Cardiac fibroblast (primary cell): Measurements from ENCODE around the gene ITGB2.

Experiments used
- DNase-seq, 2 donors: peaks; one replicate each; pipeline versions ENCODE4 v3.0.0 to v3.0.0-alpha.2; 2010; ENCODE audit warnings: low read depth in 2 of 2
- H3K4me3 ChIP-seq, 2 donors: replicated peaks in 1 of 2; 1 replicate in 1 of 2; 2 replicates in 1 of 2; pipeline ENCODE4 v1.5.1; 2011; ENCODE audit warnings: low read depth in 2 of 2, low read length in 2 of 2, mild to moderate bottlenecking in 2 of 2, moderate library complexity in 1 of 2
- CTCF ChIP-seq: IDR thresholded peaks from one replicate; pipeline ENCODE4 v1.5.1; 2011; ENCODE audit warnings: low read depth, mild to moderate bottlenecking, low read length, inconsistent platforms

ITGB2 gene

DNA sequence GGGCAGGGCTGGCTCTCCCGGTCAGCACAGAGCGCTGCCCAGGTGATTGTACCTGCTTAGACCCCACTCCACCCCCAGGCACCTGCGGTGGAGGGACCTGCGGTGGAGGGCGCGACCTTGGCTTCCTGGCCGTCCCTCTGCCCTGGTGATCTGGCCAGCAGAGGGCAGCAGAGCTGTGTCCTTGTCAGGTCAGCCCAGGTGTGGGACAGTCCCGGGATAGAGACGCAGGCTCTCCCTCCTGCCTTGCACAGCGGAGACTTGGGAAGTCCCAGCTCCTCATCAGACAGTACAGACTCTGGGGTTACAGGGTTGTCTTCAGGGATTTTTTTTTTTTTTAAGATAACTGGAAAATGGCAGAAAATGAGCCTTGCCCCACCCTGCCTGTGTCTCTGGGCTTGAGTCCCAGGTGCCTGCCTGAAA lies 29.1 kb upstream of the ITGB2 start:
- DNase-seq, result peak; percentile 79 to 82
- peak; percentile 96 for TF ChIP-seq CTCF

DNA sequence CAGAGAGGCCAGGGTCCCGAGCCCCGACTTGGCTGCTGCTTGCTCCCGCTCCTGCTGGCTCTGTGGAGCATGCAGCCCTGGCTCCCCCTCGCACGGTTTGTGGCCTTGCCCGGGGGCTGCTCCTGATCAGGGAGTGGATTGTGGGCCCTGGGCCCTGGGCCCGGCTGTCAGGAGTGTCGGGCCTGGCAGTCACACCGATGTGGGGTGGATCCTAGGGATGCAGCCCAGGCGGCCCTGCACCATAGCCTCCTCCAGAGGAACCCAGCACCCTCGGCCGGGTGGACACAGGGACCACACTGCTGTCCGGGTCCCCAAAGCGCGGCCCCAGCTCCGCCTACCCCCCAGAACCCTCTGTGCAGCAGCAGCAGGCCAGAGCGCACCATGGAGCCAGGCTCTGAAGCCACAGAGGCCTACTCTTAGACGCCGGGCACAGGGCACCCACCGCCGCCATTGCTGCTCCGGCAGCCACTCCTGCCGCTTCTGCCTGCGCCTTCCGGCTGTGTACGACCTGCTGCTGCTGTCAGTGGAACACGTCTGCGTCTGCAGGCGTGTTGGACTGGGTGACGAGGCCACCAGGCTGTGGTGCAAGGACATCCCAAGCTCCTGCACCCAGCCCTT lies 28.6 kb upstream of the ITGB2 start:
- DNase-seq, result no peak
- H3K4me3 ChIP-seq, result no peak overlapping the region
- TF ChIP-seq CTCF, result no peak

More for the DNA sequence above, 29.1 kb upstream of the ITGB2 start:
- H3K4me3 ChIP-seq, result no peak overlapping the region

- TF ChIP-seq CTCF, result no peak
- no peak for DNase-seq
- no peak overlapping the region for H3K4me3 ChIP-seq
Measured at GRCh38 chr21:44948426-44949120, 27.9 kb upstream of the ITGB2 start.

DNA sequence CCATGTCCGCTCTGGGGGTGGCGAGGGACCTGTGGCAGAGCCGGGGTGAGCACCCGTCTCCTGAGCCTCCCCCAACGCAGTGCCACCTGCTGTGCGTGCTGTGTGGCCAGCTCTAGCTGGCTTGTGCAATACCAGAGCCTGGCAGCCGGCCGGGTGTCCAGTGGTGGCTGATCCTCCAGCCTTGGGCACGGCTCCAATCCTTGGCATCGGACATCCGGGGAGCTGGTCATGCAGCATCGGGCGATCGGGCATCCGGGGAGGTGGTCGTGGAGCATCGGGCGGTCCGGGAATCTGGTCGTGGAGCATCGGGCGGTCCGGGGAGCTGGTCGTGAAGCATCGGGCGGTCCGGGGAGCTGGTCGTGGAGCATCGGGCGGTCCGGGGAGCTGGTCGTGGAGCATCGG lies 27.2 kb upstream of the ITGB2 start:
- H3K4me3 ChIP-seq, result no peak overlapping the region
- TF ChIP-seq CTCF, result no peak
- DNase-seq, result no peak

DNA sequence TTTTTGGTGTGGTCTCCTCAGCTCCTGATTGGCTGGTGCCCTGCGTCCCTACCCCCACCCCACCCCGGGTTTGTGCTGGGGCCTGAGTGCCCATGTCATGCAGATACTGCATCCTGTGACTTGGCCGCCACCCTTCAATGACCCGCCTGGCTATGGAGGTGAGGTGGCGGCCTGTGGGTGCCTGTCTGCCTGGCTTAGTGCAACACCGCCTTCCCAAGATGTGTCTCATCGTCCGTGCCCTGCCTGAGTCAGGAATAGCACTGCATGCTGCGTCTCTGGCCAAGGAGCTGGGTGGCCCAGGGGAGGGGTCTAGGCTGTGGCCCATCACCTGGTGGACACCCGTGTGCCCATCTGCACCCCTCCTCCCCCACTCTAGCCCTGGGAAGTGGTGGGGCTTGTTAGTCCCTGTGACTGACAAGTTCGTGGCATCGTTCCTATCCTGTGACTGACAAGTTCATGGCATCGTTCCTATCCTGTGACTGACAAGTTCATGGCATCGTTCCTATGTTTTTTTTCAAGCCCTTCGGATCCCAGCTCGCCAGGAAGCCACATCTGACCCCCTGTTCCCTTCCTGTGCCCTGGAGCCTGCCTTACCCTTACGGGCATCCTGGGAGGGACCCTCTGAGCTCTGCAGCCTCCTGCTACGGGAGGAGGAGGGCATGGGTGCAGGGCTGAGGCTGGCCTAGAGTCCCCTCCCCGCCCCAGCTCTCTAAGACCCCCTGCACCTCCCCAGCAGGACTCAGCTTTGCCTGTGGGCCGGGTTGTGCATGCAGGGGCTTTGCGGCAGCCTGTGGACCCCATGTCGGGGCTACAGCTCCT lies 26.6 kb upstream of the ITGB2 start:
- H3K4me3 ChIP-seq, result no peak overlapping the region
- no peak for TF ChIP-seq CTCF
- no peak for DNase-seq

- TF ChIP-seq CTCF, result no peak
- H3K4me3 ChIP-seq, result no peak overlapping the region
- DNase-seq, result no peak
Measured at GRCh38 chr21:44946254-44947041, 25.7 kb upstream of the ITGB2 start.
